WTC11 (cell line): ENCODE results near the gene ACAD8. TPM values are rescaled to one million over a fixed set of nuclear protein-coding genes. Genes with fewer than 3 reads are reported as not detected.

ENCODE experiments used
- ATAC-seq: fragments of 200-7000 bp; cut with Tn5 transposase; 2 replicates; pipeline ENCODE4 v1.10.0; 2021; ENCODE audit warnings: mild to moderate bottlenecking, moderate library complexity
- CTCF ChIA-PET: fragments of 300-600 bp; sonication (Branson Sonifier 250); formaldehyde crosslinking; loops from one replicate; lab custom pipeline; 2021; ENCODE audit warnings: antibody characterized with exemption; lab: Charles Lee
- POLR2A ChIA-PET: fragments of 350-600 bp; sonication (Branson Sonifier 250); formaldehyde crosslinking; loops from one replicate; lab custom pipeline; 2021; ENCODE audit warnings: antibody characterized with exemption; lab: Charles Lee
- DNase-seq: peaks from one replicate; pipeline ENCODE4 v3.0.0; 2021; ENCODE audit warnings: low spot score
- H3K27ac Mint-ChIP-seq: 2 replicates; pipeline ENCODE4 v1.8.0; 2021; ENCODE audit warnings: mixed read lengths
- H3K27me3 Mint-ChIP-seq: 2 replicates; pipeline ENCODE4 v1.8.0; 2021; ENCODE audit warnings: low read depth, mild to moderate bottlenecking, moderate library complexity, mixed read lengths
- H3K36me3 Mint-ChIP-seq: 2 replicates; pipeline ENCODE4 v1.8.0; 2021; ENCODE audit warnings: mixed read lengths
- H3K4me1 Mint-ChIP-seq: 2 replicates; pipeline ENCODE4 v1.8.0; 2022; ENCODE audit warnings: mixed read lengths
- H3K4me3 Mint-ChIP-seq: 2 replicates; pipeline ENCODE4 v1.8.0; 2021; ENCODE audit warnings: mild to moderate bottlenecking, moderate library complexity, mixed read lengths
- H3K9me3 Mint-ChIP-seq: 2 replicates; pipeline ENCODE4 v1.8.0; 2021; ENCODE audit warnings: mixed read lengths
- FOXK1 ChIP-seq: sonication (generic); formaldehyde crosslinking; IDR thresholded peaks from 2 replicates; pipeline ENCODE4 v1.8.0; 2022; ENCODE audit warnings: mild to moderate bottlenecking, moderate library complexity, missing genetic modification reagents
- FOXP1 ChIP-seq: sonication (generic); formaldehyde crosslinking; IDR thresholded peaks from 2 replicates; pipeline ENCODE4 v1.8.0; 2022; ENCODE audit warnings: missing genetic modification reagents, mild to moderate bottlenecking, moderate library complexity, borderline replicate concordance
- GABPB1 ChIP-seq: sonication (generic); formaldehyde crosslinking; IDR thresholded peaks from 2 replicates; pipeline ENCODE4 v1.8.1; 2023; ENCODE audit warnings: mild to moderate bottlenecking, missing genetic modification reagents
- JAZF1 ChIP-seq: fragments of 250-450 bp; sonication (Bioruptor Pico); IDR thresholded peaks from 2 replicates; pipeline ENCODE4 v1.9.0; 2021; ENCODE audit warnings: moderate library complexity, mild to moderate bottlenecking, inconsistent platforms
- NR1H2 ChIP-seq: sonication (generic); formaldehyde crosslinking; IDR thresholded peaks from 2 replicates; pipeline ENCODE4 v1.9.0; 2021; ENCODE audit warnings: mild to moderate bottlenecking, moderate library complexity, missing genetic modification reagents
- SOX15 ChIP-seq: fragments of 250-450 bp; sonication (Bioruptor Pico); IDR thresholded peaks from 2 replicates; pipeline ENCODE4 v1.9.0; 2021; ENCODE audit warnings: mild to moderate bottlenecking
- TEAD4 ChIP-seq: sonication (generic); formaldehyde crosslinking; IDR thresholded peaks from 2 replicates; pipeline ENCODE4 v1.8.0; 2022; ENCODE audit warnings: mild to moderate bottlenecking, missing genetic modification reagents
- ZNF219 ChIP-seq: sonication (generic); formaldehyde crosslinking; IDR thresholded peaks from 2 replicates; pipeline ENCODE4 v1.8.0; 2023; ENCODE audit warnings: missing genetic modification reagents, mild to moderate bottlenecking, borderline replicate concordance
- ZNF671 ChIP-seq: fragments of 250-450 bp; sonication (Bioruptor Pico); IDR thresholded peaks from 2 replicates; pipeline ENCODE4 v1.8.0; 2021; ENCODE audit warnings: mild to moderate bottlenecking
- total RNA-seq: library from RNA; stranded (reverse); gene quantifications from 3 replicates; pipeline ENCODE4 v1.2.3, GENCODE V29; 2021
- TF ChIP-seq, protein P1 (sequence below): sonication (generic); formaldehyde crosslinking; IDR thresholded peaks from 2 replicates; pipeline ENCODE4 v1.8.0; 2022; ENCODE audit warnings: mild to moderate bottlenecking, missing genetic modification reagents
- TF ChIP-seq, protein P2 (sequence below): sonication (generic); formaldehyde crosslinking; IDR thresholded peaks from 2 replicates; pipeline ENCODE4 v1.8.0; 2023; ENCODE audit warnings: missing genetic modification reagents
- TF ChIP-seq, protein P3 (sequence below): fragments of 250-450 bp; sonication (Bioruptor Pico); conservative IDR thresholded peaks from 2 replicates; pipeline ENCODE4 v1.9.0; 2021; ENCODE audit warnings: mild to moderate bottlenecking
- TF ChIP-seq, protein P4 (sequence below): sonication (generic); formaldehyde crosslinking; IDR thresholded peaks from 2 replicates; pipeline ENCODE4 v1.8.1; 2023; ENCODE audit warnings: mild to moderate bottlenecking, missing genetic modification reagents, moderate library complexity
- TF ChIP-seq, protein P5 (sequence below): sonication (generic); formaldehyde crosslinking; conservative IDR thresholded peaks from 2 replicates; pipeline ENCODE4 v1.8.1; 2023; ENCODE audit warnings: mild to moderate bottlenecking, low read depth, missing genetic modification reagents, moderate library complexity
- TF ChIP-seq, protein P6 (sequence below): fragments of 250-450 bp; sonication (Bioruptor Pico); IDR thresholded peaks from 2 replicates; pipeline ENCODE4 v2.1.2; 2022; ENCODE audit warnings: mild to moderate bottlenecking, moderate library complexity
- TF ChIP-seq, protein P7 (sequence below): sonication (generic); formaldehyde crosslinking; IDR thresholded peaks from 2 replicates; pipeline ENCODE4 v1.8.1; 2022; ENCODE audit warnings: low read depth, mild to moderate bottlenecking, moderate library complexity, missing genetic modification reagents, borderline replicate concordance
- TF ChIP-seq, protein P8 (sequence below): sonication (generic); formaldehyde crosslinking; IDR thresholded peaks from 2 replicates; pipeline ENCODE4 v1.8.0; 2022; ENCODE audit warnings: mild to moderate bottlenecking, missing genetic modification reagents
- TF ChIP-seq, protein P9 (sequence below): fragments of 250-450 bp; sonication (Bioruptor Pico); IDR thresholded peaks from 2 replicates; pipeline ENCODE4 v1.8.0; 2021; ENCODE audit warnings: mild to moderate bottlenecking

Gene ACAD8
- total RNA-seq, 1 experiment from 2014 or later: 55.2 TPM

DNA sequence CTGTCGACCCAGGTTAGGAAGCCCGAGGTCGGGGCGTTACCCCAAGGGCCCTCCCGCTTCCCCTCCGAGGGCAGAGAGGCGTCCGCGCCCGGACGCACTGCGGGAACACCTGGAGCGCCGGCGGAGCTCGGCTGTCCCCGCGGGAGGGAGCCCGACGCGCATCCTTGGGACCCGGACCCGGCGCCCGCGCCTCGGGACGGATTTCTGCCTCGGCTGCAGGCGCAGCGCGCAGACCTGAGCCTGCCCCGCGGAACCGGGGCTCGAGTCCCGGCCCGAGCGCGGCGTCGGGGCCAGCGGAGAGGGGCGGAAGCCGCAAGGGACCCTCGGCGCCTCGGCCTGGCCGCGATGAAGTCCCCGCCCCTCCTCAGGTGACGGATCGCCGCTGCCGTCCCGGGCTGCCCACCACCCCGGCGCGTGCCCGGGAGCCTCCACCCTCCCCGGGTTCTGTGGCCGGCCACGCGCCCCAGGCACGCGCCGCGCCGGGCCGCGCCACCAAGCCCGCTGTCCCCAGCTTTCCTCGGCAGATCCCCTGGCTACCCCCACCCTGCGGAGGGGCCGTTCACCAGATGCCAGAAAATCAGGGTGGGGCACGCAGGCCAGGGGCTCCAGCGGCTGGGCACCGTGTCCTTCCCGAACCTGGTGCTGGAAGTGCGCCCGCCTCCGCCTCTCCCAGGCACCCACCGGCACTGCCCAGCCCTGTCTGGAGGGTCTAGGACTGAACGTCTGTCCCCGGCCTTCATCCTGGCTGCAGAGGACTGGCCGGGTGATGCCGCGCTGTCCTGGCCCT lies 23.2 kb downstream of the ACAD8 start (continued):
- no peak for TF ChIP-seq ZNF671 (CRISPR knock-in tag)
- TF ChIP-seq, protein P1, sequence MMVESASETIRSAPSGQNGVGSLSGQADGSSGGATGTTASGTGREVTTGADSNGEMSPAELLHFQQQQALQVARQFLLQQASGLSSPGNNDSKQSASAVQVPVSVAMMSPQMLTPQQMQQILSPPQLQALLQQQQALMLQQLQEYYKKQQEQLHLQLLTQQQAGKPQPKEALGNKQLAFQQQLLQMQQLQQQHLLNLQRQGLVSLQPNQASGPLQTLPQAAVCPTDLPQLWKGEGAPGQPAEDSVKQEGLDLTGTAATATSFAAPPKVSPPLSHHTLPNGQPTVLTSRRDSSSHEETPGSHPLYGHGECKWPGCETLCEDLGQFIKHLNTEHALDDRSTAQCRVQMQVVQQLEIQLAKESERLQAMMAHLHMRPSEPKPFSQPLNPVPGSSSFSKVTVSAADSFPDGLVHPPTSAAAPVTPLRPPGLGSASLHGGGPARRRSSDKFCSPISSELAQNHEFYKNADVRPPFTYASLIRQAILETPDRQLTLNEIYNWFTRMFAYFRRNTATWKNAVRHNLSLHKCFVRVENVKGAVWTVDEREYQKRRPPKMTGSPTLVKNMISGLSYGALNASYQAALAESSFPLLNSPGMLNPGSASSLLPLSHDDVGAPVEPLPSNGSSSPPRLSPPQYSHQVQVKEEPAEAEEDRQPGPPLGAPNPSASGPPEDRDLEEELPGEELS (CRISPR knock-in tag): no peak
- TF ChIP-seq, protein P2, sequence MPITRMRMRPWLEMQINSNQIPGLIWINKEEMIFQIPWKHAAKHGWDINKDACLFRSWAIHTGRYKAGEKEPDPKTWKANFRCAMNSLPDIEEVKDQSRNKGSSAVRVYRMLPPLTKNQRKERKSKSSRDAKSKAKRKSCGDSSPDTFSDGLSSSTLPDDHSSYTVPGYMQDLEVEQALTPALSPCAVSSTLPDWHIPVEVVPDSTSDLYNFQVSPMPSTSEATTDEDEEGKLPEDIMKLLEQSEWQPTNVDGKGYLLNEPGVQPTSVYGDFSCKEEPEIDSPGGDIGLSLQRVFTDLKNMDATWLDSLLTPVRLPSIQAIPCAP (CRISPR knock-in tag): no peak
- TF ChIP-seq, protein P3, sequence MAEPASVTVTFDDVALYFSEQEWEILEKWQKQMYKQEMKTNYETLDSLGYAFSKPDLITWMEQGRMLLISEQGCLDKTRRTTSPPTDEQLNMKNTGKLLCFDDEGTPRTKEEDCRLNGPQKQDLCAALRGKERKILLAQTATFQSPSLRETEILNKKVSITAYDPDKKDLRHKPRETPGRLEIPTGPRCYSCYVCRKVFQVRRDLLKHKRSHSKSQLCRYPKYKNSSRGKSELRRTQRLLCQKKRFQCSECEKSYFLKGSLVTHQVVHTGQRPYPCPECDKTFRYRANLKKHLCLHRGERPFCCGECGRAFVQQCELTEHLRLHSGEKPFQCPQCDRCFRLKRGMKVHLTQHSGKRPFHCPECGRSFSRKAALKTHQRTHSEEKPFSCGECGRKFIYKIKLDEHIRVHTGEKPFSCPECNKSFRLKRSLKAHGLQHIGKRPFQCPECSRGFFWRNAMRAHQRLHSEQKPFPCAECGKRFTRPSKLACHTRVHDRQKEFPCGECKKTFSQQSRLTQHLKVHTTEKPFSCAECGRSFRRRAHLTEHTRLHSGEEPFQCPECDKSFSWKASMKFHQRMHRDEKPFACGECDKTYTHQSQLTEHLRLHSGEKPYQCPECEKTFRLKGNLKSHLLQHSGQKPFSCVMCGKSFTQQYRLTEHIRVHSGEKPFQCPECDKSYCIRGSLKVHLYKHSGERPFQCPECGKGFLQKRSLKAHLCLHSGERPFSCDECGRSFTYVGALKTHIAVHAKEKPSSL (CRISPR knock-in tag): no peak
- peak; percentile 64; the same call in 1 of the 2 replicates for TF ChIP-seq FOXP1 (CRISPR knock-in tag)
- TF ChIP-seq TEAD4 (CRISPR knock-in tag): no peak
- TF ChIP-seq NR1H2 (CRISPR knock-in tag): 0 out of 2 replicates have a peak, but pooled peaks have one; percentile 2
- no peak for TF ChIP-seq ZNF219 (CRISPR knock-in tag)

DNA sequence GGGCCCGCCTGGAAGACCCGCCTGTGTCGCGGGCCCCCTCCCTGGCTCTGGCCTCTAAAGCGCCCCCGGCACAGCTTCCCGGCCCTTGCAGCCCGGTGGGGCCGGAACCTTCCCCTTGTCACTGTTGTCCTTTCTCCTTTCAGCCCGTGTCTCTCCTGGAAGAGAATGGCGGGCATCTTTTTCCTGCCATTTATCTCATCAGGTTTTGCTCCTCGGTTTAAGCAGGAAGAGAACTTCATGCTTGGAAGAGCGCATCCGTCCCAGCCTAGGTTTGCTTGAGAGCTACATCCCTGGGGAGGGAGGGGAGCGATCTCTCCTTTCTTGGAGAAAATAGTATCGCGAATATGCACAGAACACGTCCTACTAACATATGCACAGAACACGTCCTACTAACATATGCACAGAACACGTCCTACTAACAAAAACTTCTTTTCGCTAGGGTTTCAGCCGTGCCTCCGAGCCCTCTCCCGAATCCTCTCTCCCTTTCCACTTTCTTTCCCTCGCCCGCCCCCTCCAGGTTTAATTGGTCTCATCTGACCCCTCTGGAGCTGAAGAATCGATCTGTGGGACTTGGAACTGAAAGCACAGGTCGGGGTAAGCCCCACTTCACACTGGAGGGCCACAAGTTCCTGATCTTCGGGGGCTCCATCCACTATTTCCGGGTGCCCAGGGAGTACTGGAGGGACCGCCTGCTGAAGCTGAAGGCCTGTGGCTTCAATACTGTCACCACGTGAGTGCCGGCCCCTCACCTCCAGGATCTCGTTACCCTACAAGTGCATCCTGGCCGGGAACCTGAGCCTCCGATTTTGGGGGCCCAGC lies 24.0 kb downstream of the ACAD8 start:
- H3K27me3 Mint-ChIP-seq: no peaks in the 10 kb centered on the region
- POLR2A ChIA-PET: no interaction called here
- DNase-seq (peak; percentile 53), ATAC-seq (peak; percentile 6)
- CTCF ChIA-PET: interaction anchor here (0.9 to 4.5 kb wide), 3 partner anchors 9 to 52 kb away, joined by 3 to 57 read pairs (median 22); partner anchors contain the start of genes NCAPD3 and VPS26B
- H3K4me1 Mint-ChIP-seq: peaks cover 51% of the 10 kb centered on the region
- H3K27ac Mint-ChIP-seq: peak overlapping the region; percentile 94
- no peaks in the 10 kb centered on the region for H3K9me3 Mint-ChIP-seq
- peaks cover 24% of the 10 kb centered on the region for H3K36me3 Mint-ChIP-seq
- peak overlapping the region; percentile 96 for H3K4me3 Mint-ChIP-seq
- TF ChIP-seq, protein P4, sequence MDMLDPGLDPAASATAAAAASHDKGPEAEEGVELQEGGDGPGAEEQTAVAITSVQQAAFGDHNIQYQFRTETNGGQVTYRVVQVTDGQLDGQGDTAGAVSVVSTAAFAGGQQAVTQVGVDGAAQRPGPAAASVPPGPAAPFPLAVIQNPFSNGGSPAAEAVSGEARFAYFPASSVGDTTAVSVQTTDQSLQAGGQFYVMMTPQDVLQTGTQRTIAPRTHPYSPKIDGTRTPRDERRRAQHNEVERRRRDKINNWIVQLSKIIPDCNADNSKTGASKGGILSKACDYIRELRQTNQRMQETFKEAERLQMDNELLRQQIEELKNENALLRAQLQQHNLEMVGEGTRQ (CRISPR knock-in tag): peak; percentile 28; the same call in 1 of the 2 replicates
- TF ChIP-seq SOX15 (CRISPR knock-in tag): no peak
- no peak for TF ChIP-seq GABPB1 (CRISPR knock-in tag)
- no peak for TF ChIP-seq FOXK1 (CRISPR knock-in tag)
- TF ChIP-seq, protein P5, sequence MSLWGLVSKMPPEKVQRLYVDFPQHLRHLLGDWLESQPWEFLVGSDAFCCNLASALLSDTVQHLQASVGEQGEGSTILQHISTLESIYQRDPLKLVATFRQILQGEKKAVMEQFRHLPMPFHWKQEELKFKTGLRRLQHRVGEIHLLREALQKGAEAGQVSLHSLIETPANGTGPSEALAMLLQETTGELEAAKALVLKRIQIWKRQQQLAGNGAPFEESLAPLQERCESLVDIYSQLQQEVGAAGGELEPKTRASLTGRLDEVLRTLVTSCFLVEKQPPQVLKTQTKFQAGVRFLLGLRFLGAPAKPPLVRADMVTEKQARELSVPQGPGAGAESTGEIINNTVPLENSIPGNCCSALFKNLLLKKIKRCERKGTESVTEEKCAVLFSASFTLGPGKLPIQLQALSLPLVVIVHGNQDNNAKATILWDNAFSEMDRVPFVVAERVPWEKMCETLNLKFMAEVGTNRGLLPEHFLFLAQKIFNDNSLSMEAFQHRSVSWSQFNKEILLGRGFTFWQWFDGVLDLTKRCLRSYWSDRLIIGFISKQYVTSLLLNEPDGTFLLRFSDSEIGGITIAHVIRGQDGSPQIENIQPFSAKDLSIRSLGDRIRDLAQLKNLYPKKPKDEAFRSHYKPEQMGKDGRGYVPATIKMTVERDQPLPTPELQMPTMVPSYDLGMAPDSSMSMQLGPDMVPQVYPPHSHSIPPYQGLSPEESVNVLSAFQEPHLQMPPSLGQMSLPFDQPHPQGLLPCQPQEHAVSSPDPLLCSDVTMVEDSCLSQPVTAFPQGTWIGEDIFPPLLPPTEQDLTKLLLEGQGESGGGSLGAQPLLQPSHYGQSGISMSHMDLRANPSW (CRISPR knock-in tag): no peak
- TF ChIP-seq, protein P6, sequence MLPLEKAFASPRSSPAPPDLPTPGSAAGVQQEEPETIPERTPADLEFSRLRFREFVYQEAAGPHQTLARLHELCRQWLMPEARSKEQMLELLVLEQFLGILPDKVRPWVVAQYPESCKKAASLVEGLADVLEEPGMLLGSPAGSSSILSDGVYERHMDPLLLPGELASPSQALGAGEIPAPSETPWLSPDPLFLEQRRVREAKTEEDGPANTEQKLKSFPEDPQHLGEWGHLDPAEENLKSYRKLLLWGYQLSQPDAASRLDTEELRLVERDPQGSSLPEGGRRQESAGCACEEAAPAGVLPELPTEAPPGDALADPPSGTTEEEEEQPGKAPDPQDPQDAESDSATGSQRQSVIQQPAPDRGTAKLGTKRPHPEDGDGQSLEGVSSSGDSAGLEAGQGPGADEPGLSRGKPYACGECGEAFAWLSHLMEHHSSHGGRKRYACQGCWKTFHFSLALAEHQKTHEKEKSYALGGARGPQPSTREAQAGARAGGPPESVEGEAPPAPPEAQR (CRISPR knock-in tag): no peak
- TF ChIP-seq, protein P7, sequence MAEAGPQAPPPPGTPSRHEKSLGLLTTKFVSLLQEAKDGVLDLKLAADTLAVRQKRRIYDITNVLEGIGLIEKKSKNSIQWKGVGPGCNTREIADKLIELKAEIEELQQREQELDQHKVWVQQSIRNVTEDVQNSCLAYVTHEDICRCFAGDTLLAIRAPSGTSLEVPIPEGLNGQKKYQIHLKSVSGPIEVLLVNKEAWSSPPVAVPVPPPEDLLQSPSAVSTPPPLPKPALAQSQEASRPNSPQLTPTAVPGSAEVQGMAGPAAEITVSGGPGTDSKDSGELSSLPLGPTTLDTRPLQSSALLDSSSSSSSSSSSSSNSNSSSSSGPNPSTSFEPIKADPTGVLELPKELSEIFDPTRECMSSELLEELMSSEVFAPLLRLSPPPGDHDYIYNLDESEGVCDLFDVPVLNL: no peak
- TF ChIP-seq JAZF1 (CRISPR knock-in tag): no peak
- TF ChIP-seq, protein P8, sequence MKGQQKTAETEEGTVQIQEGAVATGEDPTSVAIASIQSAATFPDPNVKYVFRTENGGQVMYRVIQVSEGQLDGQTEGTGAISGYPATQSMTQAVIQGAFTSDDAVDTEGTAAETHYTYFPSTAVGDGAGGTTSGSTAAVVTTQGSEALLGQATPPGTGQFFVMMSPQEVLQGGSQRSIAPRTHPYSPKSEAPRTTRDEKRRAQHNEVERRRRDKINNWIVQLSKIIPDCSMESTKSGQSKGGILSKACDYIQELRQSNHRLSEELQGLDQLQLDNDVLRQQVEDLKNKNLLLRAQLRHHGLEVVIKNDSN (CRISPR knock-in tag): 0 out of 2 replicates have a peak, but pooled peaks have one; percentile 6
- TF ChIP-seq, protein P9, sequence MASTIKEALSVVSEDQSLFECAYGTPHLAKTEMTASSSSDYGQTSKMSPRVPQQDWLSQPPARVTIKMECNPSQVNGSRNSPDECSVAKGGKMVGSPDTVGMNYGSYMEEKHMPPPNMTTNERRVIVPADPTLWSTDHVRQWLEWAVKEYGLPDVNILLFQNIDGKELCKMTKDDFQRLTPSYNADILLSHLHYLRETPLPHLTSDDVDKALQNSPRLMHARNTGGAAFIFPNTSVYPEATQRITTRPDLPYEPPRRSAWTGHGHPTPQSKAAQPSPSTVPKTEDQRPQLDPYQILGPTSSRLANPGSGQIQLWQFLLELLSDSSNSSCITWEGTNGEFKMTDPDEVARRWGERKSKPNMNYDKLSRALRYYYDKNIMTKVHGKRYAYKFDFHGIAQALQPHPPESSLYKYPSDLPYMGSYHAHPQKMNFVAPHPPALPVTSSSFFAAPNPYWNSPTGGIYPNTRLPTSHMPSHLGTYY (CRISPR knock-in tag): no peak
